HG02678 (cell line): ENCODE results near the gene NAA20.

Source experiments
- ATAC-seq: cut with Tn5 transposase; IDR thresholded peaks from one replicate; pipeline ENCODE4 v1.9.1; 2021; ENCODE audit warnings: mild to moderate bottlenecking, moderate library complexity; ENCODE audit not compliant: unreplicated experiment

The NAA20 gene

DNA sequence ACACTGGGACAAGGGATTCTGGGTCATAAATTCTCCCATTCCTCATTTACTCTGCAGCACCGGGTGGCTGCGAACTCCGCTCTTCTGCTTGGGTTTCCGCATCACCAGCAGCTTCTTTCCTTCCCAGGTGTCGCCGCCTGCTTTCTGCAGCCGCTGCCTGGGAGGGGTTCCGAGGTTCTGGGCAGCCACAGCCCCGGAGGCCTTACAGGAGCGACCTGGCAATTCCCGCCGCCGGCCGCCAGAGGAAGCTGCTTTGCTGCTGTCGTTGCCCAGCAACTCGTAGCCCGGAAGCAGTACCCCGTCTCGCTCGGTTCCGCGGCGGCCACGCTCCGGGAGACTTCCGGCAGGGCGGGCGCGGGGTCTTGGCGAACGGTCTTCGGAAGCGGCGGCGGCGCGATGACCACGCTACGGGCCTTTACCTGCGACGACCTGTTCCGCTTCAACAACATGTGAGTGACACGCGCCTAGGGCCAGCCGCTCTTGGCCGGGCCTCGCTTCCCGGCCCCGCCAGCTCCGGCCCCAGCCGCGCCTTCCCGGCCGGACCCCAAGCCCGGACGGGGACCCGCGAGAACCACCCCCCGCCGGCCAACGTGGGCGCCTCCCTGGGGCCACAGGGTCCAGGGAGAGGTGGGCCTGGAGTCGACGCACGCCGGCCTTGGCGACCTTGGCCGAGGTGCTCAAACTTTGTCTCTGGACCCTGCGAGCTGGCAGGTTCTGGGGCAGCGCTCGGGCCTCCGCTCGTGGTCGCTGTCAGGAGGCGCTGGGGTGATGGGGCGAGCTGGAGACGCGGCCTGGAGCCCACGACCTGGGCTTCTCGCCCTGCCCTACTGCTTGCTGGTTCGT is at the start of gene NAA20:
TSS of gene NAA20 (plus strand) at position 362 of the 843 bp plus-strand sequence. CDS start at position 397, 35 bp downstream.
- ATAC-seq, result peak; percentile 100

- no peak for ATAC-seq
These were observed 49.7 kb upstream of the NAA20 start for GRCh38 chr20:19967445-19967844.

DNA sequence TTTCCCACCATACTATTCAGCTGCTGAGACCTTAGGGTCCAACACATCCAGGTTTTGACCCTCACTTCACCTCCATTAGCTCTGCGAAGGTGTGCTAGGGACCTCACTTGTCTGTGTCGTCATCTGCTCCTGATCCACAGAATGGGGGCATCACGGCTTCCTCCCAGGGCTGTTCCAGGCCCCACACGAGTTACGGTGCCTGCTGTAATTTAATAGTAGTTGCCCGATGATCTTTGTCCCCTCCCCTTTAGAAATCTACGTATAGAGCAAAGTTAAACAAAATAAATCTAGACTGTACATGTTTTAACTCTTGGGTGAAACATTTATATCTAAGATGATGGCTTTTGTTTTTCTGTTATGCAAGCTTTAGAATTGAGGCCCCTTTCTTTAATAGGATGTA is 49.1 kb upstream of the NAA20 start:
- ATAC-seq, result no peak

- no peak for ATAC-seq
These were observed 48.6 kb upstream of the NAA20 start for GRCh38 chr20:19968466-19969073.

DNA sequence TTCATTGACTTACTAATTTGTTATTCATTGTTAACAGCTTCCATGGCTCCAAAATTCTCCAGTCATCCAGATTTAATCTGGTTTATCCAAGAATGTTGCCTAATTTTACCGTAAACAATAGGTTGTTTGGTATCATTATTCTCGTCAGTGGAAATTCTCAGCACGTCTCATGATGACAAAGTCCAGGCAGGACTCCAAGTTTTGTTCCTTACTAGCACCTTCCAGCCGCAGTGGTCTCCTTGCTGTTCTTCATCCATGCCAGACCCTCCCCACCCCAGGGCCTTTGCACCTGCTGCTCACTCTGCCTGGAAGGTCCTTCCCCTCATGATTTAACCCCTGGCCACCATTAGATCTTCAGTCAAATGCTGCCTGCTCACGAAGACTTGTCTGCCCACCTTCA is 48.1 kb upstream of the NAA20 start:
- ATAC-seq, result no peak

DNA sequence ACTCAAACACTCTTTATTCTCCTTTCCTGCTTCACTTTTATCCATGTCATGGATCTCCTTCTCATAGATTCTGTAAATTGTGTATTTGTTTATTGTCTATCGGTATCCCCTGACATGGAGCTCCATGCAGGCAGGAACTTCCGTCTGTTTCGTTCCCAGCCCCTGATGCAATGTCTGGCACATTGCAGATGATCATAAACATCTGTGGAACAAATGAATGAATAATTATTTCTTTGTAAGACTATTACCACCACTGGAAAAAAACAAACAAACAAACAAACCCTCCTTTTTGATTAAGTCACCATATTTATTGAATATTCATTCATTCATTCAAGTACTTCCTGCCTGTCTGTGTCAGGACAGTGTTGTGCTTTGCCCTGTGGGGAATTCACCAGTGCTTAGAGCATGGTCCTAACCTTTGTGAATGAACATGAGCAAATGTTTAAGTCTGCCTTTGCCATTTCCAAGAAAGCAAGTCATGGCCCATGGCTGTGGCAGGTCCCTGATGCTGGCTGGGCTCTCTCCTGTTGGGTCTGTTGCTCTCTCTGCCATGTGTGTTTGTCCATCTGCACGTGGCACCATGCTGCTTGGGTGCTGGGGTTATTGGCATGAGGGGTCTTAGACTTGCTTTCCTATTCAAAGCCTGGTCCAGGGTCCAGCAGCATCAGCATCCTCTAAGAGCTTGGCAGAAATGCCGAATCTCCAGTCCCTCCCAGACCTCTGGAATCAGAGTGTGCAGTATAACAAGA is 47.5 kb upstream of the NAA20 start:
- no peak for ATAC-seq

GRCh38 chr20:19970256-19970765 is 46.9 kb upstream of the NAA20 start:
- ATAC-seq, result no peak

DNA sequence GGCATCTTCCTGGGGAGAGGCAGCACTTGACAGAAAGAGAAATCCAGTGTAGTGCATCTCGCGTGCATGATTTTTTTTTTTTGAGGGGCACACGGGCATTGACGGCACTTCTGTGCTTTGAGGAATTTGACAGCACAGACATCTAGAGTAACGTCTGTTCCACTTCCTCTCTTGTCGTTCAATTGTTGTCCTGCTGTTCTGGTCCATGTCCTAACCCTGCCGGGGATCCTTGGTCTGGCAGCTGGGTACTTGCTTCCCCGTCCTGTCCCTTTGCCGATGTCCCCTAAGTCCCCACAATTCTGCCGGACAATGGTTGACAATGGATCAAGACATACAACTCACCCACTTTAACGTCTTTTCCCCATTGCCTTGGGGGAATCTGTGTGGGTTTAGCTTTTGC is 46.0 kb upstream of the NAA20 start:
- ATAC-seq, result no peak

GRCh38 chr20:19973961-19974629 is 43.1 kb upstream of the NAA20 start:
- ATAC-seq, result no peak

- no peak for ATAC-seq
These were observed 42.3 kb upstream of the NAA20 start for GRCh38 chr20:19974630-19975435.

GRCh38 chr20:19975436-19975799 is 41.7 kb upstream of the NAA20 start:
- no peak for ATAC-seq

GRCh38 chr20:19975901-19976300 is 41.3 kb upstream of the NAA20 start:
- ATAC-seq, result no peak

DNA sequence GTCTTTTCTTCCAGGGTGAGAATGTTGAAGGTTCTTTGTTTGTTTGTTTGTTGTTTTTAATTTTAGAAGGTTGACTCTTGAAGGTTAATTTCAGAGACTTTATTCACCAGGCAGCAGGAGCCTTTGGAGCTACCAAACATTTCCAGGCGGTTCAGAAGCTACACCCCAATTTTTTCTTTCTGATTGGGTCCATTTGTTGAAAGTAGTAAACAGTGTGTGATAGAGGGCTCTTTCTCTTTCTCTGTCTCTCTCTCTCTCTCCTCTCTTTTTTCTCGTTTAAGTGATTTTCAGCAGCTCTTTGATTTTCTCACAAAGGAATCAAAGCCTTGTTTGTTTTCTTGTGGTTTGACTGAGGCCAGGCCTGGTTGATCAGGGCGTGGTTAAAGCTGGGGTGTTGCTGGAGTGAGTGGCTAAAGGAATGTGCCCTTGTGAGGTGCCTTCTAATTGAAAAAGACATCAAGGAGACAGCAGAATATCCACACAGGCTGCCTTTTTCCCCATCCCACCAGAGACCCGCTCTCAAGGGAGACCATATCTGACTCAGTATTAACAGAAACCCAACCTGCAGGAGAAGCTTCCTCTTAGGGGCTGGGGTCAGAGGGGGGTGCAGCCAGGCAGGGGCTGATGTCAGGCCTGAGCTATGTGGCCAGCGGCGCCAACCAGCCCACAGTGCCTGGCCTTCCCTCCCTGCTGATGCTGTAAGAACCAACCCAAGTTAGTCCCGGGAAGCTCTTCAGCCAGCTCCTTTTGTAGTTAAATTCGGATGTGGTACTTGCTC is 40.4 kb upstream of the NAA20 start:
- ATAC-seq, result no peak

- no peak for ATAC-seq
These were observed 39.8 kb upstream of the NAA20 start for GRCh38 chr20:19977373-19977770.

GRCh38 chr20:19978511-19979210 is 38.5 kb upstream of the NAA20 start:
- ATAC-seq, result no peak

- ATAC-seq, result no peak
These were observed 36.1 kb upstream of the NAA20 start for GRCh38 chr20:19981031-19981451.

GRCh38 chr20:19986419-19986818 is 30.7 kb upstream of the NAA20 start:
- ATAC-seq, result no peak

- ATAC-seq, result no peak
These were observed 30.1 kb upstream of the NAA20 start for GRCh38 chr20:19987046-19987445.

DNA sequence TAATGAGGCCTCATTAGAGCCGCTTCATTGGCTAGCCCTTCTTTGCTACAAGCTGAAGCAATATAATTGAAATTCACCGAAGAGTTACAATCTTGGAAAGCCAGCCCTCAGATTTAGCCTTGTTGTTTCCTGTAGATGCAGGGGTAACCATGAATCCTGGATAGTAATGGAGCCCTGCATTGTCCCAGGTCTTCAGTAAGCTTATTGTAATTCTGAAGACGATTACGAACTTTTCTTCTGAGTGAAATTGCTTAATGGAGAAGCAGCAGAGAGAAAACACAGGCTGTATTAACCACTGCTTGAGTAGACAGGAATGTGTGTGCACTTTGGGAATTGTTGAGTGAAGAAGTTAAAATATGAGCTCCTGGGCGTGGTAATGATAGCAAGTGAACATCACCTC is 26.3 kb upstream of the NAA20 start:
- ATAC-seq, result no peak
